Measurements from ENCODE around the gene PDZRN4.

GRCh38 chr12:41162461-41162860 is 25.7 kb upstream of the PDZRN4 start:
- TF ChIP-seq, protein P1, sequence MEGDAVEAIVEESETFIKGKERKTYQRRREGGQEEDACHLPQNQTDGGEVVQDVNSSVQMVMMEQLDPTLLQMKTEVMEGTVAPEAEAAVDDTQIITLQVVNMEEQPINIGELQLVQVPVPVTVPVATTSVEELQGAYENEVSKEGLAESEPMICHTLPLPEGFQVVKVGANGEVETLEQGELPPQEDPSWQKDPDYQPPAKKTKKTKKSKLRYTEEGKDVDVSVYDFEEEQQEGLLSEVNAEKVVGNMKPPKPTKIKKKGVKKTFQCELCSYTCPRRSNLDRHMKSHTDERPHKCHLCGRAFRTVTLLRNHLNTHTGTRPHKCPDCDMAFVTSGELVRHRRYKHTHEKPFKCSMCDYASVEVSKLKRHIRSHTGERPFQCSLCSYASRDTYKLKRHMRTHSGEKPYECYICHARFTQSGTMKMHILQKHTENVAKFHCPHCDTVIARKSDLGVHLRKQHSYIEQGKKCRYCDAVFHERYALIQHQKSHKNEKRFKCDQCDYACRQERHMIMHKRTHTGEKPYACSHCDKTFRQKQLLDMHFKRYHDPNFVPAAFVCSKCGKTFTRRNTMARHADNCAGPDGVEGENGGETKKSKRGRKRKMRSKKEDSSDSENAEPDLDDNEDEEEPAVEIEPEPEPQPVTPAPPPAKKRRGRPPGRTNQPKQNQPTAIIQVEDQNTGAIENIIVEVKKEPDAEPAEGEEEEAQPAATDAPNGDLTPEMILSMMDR (IDR thresholded peaks at IDR 0.05) = no peak
- TF ChIP-seq POLR2A (IDR thresholded peaks at IDR 0.05) = no peak
